RPMI8226 (cell line): ENCODE results near the gene PRDM1.
A peak's percentile ranks its signal among the peaks of the same experiment; 100 is the strongest.

Source experiments
- DNase-seq: peaks from one replicate; pipeline ENCODE4 v3.0.0-alpha.2; 2015

Gene PRDM1

DNA sequence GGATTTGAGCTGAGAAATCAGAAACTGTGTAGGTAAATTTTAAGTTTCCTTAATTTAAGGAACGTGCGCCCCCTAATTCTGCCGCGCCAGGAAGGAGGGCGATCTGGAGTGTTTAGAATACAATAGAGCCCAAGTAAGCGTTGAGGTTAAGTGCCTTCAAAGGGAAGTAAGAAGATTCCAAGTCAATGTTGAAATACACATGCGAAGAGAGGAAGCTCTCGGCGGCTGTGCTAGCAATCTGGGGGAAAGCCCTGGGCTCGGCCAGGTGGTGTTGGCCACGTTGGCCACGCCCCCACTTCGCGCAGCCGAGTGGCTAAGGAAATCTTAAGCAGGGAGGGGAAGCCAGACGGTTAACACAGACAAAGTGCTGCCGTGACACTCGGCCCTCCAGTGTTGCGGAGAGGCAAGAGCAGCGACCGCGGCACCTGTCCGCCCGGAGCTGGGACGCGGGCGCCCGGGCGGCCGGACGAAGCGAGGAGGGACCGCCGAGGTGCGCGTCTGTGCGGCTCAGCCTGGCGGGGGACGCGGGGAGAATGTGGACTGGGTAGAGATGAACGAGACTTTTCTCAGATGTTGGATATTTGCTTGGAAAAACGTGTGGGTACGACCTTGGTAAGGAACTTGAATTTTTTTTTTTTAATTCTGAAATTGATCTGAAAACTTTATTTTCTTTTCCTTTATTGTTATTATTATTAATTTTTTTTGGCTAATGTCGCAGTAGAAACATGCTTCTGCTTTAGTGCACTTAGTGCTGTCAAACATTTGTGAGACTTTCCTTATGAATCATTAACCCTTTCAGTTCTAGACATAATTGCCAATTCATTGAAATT is at the start of gene PRDM1:
TSS of gene PRDM1 (plus strand) at position 353 of the 830 bp plus-strand sequence. CDS start at position 571, 218 bp downstream.
- DNase-seq, result peak; percentile 96

DNA sequence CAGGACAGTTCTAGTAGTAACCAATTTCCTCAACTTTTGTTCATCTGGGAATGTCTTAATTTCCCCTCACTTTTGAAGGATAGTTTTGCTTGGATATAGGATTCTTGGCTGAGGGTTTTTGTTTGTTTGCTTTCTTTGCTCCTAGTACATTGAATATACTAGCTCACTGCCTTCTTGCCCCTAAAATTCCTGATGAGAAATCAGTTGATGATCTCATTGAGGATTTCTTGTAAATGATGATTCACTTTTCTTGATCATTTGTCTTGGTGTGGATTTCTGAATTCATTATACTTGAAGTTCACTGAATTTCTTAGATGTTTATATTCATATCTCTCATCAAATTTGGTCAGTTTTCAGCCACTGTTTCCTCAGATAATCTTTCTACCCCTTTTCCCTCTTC is 49.1 kb upstream of the PRDM1 start:
- DNase-seq, result no peak

DNA sequence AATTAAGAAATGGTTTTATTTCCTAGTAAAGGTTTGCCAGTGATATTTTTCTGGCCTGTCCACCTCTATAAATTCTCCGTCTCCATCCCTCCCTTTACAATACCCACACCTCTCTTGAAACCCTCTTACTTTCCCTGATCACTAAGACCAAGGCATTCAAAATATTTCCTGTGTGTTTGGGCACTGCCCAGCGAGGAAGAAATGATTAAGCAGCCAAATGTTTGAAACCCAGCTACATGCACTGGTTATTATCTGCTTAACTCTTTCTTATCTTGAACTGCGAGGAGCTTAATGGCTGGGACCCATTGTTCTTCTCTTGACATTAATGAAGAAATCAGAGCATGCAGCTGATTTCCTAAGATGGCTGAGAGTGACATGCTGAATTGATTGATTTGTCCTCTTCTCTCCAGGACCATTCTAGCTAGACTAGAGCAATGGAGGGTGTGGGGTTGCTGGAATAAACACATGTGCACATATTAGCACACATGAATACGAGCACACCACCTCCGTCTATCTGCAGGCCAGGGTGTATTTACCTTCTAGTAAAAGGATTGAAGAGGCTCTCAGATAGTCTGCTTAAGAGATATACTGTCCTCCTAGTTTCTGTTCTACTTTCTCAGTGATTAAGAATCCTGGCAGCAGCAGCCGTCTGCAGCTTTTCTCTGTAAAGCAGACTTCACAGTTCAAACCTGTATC is 46.1 kb upstream of the PRDM1 start:
- DNase-seq, result no peak

DNA sequence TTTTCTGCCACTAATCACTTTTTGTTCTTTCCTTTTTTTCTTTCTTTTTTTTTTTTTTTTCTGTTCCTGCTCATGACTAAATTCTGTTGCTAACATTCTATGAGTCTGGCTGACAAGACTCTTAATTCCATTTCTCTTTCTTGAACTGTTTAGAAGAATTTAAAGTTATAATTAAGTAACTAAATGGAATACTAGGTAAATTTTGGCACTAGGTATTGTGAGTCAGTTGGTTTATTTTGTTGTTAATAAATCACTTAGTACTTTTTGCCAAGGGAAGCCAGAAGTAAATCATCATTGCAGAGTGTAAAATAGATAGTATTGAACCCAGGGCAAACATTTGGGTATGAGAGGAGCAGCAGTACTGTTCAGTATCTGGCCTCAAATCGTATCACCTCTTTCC is 42.0 kb upstream of the PRDM1 start:
- DNase-seq, result no peak

DNA sequence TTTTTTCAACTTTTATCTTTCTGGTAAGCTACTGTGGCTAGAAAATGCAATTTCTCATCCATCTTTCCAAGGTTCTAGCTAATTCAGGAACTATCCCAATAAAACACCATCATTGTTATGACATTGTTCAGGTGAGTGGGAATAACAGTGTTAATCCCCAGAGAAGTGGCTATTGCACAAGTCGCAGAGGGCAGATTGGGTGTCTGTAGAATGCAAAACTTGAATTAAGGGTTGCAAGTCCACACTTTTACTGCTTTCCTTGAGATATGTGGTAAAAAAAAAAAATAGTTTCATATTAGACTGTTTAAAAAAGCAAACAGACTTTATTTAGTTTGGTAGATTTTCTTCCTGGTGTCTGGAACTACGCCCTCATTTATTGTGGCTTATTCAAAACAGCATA is 41.1 kb upstream of the PRDM1 start:
- DNase-seq, result no peak

DNA sequence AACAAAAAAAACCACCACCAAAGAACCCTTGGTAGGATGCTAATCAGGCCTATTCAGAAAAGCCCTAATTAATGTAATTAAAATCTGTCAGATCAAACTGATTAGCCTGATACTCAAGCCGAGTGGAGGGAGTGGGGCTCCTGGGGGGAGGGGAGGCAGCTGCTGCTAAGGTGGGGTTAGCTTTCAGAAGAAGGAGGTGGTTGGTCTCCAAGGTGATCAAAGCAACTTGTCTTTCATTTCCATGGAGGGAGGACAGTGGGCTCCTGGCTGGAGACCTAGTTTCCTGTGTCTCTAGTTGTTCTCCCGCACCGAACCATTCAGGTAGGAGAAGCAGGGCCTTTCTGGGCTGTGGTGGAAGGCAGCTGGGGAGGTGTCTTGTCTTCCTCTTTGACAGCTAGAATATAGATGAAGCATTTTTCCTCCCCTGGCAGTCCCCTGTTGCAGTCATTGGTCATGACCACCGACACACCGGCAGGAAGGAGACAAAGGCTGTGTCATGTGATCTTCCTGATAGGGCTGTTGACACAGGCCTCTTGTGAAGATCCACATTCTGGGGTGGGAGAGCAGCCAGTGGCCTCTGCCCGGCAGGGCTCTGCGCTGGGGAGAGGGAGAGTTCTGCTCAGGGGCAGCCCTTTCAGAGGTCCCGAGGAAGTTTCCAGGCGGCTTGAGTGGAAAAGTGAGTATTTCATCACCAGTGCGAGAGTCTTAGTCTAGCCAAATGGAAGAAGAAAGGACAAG is 39.9 kb upstream of the PRDM1 start:
- no peak for DNase-seq

DNA sequence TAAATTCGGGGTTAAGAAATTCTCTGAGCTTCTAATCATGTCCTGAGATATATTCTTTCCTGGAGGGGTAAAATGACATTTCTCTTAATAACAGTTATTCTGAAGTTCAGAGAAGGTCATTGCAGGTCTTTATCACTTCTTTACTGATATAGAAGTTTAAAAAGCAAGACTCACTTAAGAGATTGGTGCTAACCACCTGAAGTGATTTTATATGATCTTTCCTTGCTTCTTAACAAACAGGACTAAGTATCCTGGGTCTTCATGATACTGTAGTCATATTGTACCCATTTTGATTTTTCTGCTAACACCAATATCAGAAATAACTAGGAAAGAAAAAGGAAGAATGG is 39.3 kb upstream of the PRDM1 start:
- DNase-seq, result no peak

DNA sequence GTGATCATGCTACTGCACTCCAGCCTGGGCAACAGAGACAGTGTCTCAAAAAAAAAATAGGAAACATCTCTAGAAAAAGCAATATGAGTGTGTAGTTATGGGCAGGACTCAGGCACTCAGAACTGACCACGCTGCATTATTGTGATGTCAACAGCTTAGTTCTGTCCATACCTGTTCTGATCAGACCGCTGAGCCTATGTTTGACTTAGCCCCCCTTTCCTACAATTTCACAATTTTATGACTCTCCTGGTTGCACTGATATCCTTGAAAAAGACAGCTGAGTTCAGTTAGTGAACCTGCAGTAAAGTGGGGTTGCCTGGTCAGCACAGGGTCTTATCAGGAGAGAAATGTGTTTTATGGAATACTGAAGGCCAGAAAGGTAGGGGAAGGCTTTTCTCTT is 37.8 kb upstream of the PRDM1 start:
- DNase-seq, result no peak

DNA sequence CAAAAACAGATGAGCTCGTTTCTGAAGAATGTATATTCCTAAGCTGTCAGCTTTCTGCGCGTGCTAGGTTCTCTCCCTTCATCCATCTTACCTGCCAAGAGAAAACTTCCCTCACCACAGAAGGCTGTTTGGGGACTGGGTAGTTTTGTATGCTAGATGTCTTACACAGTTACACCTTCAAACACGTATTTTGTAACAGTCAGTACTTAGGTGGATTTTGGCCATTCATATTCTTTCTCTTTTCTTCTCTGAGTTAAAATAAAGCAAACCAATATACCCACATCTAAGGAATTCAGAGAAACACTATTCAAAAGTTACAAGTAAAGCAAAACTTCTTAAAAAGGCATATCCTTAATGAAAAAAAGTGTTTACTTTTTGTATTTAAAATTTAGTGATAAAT is 35.6 kb upstream of the PRDM1 start:
- no peak for DNase-seq

DNA sequence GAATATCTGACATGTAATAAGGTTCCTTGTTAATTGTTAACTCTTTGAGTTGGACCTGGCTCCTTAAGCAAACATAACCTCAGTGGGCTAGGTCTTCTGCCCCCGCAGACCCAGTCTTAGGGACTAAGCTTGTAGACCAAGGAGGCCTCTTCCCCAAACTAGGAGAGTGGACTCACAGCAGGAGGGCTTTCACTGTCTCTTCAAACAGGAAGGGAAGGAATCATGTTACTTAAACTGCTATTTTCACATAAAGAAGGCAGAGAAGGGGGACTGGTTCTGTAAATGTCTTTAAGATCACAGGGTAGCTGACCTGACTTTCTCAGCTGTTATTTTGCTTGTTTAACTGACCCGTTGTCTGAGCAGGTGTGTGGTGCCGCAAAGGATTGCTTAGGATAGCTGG is 34.9 kb upstream of the PRDM1 start:
- DNase-seq, result no peak

DNA sequence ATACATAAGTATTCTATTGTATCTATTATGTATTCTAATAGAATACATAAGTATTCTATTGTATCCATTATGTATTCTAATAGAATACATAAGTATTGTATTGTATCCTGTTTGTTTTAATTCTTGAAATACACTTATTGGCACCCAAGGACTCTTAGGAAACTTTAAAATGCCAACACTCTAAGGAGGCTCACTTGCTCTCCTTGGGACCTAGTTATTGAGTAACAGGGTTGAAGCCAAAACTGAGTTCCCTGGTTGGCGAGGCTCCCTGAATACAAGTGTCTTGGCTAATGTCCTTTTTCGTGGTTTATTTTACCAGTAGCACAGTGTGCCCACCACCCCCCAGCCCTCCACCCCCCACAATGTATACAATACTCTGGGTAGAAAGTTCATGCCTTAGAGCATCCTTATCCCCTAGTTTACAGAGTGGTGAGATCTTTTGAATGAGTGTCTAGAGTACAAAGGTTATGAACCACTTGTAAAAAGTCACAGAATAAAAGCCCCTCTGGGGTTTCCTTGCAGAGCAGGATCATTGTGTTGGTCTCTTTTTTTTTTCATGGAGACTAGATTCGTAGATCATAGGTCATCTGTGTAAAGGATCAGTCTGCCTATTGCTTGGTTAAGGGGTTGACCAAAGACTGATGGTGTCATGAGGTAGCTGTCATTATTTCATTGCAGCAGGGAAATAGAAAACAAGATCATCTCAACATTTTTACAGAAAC is 32.5 kb upstream of the PRDM1 start:
- DNase-seq, result no peak

DNA sequence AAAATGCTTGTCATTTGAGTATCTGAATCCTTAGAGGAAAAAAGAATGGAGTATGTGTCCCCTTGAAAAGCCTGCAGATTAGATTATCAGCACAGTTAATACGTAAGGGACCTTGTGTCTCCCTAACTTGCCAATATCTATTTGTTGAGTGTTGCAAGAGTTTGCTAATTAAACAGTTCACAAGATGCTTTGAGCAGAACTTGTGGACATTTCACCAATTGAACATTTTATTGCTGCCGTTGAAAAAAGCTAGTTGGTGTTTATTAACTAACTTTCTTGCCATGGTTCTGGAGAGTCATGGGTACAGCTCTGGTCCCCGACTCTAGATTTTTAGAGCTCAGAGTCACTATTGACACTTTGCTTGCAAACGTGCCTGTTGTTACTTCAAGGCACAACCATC is 30.6 kb upstream of the PRDM1 start:
- no peak for DNase-seq

DNA sequence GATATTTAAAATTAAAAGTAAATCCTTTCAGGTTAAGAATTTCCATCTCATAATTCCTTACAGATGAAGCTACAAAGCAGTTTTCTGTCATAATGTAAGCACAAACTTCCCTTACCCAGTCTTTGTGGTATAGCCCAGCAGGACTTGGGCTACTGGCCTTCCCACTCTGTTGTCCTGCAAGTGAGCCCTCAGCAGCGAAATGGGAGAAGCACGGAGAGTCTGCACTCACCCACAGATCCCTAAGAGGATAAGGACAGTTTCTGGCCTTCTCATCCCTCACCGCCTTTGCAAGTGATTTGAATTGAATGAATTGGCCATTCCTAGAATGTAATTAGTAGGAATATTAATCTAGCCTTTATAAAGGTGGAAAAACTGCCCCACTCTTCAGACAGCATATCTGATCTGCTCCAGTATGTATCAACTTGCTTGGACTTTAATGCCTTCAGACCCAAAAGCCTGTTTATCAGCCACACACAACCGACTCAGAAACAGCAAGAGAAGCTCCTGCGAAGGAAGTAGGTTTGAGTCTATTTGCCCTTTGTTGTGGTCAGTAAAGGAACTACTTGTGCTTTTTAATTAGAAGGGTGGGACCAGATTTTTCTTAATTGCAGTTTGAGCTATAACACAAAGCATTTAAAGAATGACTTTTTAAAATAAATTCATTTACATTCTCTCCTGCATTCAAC is 29.9 kb upstream of the PRDM1 start:
- no peak for DNase-seq

DNA sequence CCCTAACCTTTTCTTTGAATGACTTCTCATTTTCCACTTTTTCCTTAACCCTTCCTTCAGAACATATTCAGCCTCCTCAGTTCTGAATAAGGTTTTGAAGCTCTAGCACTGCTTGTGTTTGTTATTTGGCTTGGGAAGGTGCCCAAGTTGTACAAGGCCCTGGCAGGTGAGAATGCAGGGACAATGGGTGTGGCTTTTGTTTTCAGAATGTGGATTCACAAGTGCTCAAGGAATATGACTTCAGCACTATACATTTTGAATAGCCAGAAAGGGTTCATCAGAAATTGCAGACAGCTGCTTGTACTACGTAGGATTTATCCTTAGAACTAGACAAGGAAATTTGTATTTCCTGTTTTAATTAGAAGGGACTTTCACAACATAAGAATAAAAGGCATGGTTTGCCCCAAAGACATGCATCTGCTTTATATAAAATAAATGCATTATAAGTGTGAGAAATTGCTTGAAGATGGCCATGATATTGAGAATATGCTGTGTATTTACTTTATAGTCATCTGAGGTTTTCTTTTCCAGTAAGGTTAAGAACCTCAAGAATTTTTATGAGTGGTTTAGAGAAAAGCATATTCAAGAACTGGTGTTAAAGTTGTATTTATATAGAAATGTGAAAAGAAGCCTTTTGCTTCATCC is 29.3 kb upstream of the PRDM1 start:
- no peak for DNase-seq

DNA sequence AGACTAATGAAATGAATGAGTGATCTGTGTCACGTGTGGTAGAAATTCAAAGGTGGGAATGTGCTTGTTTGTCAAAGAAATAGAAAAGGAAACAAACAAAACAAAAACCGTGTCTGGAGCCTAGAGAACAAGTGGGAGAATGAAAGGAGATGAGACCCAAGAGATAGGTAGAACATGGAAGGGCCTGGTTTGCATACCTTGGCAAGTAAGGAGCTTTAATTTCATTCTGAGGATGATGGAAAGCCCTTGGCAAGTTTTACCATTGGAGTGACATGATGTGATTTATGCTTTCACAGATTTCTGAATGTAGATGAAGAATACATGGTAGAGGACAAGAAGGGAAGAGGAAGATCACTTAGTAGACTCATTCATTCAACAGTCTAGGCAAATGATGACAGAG is 26.8 kb upstream of the PRDM1 start:
- DNase-seq, result no peak

DNA sequence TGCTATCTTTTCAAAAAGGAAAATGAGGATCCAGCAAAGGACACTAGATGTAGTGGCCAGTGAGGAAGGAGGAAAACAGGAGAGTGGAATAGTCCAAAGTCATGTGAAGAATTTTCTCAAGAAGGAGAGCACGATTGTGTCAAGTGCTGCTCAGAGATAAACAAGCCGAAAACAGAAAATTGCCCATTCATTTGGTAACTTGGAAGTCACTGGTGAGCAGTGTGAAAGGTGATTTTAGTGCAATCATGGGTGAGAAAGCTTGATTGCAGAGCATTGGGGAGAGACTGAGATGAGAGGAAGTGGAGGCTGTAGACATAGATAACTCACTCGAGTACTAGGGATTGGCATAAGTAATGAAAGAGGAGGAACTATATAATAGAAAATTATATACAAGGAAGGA is 26.0 kb upstream of the PRDM1 start:
- no peak for DNase-seq

DNA sequence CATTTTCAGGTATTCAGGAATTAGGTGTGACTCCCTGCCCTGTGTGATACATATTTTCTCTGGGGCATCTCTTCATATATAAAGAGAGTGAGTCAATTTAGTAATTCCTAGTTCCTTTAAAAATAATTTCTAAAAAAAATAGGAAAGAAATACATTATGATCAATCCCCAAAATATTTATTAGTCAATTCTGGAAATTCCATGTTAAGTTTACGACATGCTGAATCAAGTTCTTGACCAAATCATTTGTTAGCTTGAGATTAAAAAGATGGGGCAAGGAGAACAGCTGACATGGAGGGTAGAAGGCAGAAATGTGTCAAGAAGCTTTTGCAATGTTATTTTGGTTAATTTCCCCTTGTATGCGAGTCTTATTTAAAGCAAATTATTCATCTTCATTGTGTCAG is 22.7 kb upstream of the PRDM1 start:
- DNase-seq, result no peak

DNA sequence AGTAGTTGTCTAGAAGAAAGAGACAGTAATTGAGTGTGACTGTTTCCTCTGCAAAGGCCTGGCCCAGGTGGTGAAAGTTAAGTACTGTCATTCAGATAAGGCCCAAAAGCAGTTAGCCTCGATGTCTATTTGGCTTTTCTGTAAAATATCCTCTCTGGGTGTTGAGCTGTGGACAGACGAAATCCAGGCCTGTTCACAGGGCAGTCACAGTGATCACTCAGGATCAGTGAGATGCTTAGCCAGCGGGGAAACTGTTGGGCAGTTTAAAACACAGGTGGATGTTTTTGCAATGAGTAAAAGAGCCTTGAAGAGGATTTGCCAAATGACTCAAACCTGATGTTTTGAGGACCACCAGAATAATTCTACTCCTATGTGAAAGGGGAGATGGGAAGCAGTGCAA is 22.0 kb upstream of the PRDM1 start:
- DNase-seq, result no peak

DNA sequence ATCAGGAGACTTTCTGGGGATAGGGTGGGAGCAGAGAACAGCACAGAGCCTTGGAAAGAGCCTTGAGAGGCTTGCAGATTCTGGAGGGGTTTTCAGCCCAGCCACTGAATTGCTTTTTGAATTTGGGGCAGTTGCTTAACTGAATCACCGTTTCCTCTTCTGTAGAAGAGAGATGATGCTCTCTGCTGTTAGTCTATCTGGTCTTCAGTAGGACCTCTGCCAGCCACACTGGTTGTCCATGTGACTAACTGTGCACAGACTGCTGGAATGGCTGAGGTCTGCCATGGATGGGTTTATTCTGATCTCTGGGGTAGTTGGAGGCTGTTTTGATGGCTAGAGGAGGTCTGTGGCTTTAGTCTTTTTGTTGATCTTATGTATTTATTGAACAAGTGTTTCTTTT is 21.4 kb upstream of the PRDM1 start:
- DNase-seq, result no peak

DNA sequence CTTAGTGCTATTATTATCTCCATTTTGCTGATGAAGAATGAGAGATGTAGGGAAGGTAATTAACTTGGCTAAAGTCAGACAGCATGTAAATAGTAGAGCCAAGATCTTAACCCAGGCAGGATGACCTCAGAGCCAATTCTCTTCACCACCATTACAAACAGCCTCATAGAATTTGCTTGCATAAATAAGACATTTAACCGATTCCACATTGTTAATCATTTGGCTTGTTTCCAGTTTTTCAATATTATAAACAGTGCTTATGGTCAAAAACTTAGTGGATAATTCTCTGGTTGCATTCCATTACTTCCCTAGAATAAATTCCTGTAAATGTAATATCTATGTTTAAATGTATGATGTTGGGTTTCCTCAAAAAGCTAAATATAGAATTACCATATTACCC is 19.1 kb upstream of the PRDM1 start:
- no peak for DNase-seq

DNA sequence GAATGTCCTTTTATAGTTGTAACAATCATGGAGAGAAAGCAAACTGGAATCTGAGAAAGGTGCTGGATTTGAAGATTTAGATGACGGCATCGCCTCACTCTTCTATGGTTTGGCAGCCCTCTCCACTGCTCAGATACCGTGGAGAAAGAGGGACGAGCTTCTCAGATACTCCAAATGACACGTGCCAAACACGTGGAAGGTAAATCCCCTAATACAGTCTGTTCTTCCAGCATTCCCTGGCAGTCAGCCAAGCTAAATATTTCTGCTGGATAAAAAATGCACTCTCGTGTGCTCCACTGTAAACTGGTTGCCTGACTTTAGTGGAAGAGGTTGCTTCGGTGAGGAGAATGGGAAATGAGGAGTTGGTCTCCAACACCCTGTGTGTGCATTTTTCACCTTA is 16.7 kb upstream of the PRDM1 start:
- no peak for DNase-seq

DNA sequence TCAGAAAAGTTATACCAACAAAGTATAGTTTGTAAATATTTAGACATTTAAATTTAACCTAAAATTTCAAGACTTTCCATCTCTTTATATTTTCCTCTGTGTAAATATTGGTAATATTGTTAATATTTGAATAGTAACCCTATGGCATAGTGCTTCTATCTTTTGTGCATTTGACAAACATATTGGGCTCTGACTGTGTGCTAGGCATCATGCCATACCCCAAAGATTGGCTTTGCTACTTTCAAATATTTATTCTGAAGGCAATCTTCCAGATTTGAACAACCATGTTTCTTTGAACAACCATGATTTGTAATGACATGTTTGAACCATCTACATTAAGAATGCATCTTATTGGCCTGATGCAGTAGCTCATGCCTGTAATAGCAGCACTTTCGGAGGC is 15.5 kb upstream of the PRDM1 start:
- DNase-seq, result no peak
